GM18507 (cell line): ENCODE results near the gene TMEM212.

Experiments
- DNase-seq: peaks from one replicate; pipeline ENCODE4 v3.0.0; 2011; ENCODE audit warnings: low read depth; ENCODE audit not compliant: insufficient read length; ENCODE audit errors: extremely low spot score
- FAIRE-seq: peaks from 2 replicates; lab custom pipeline; 2011; peaks lifted over from hg19 to GRCh38; lab: Jason Lieb, UNC

Gene TMEM212

GRCh38 chr3:171831936-171832335, 11.2 kb upstream of the TMEM212 start:
- FAIRE-seq (no peak), DNase-seq (no peak)

GRCh38 chr3:171832989-171833388, 10.2 kb upstream of the TMEM212 start:
- no peak for FAIRE-seq
- no peak for DNase-seq

GRCh38 chr3:171833789-171834460, 9.2 kb upstream of the TMEM212 start:
- DNase-seq (no peak), FAIRE-seq (peak; percentile 76)

GRCh38 chr3:171834461-171834801, 8.7 kb upstream of the TMEM212 start:
- FAIRE-seq = no peak
- DNase-seq = no peak

- DNase-seq = no peak
- FAIRE-seq = no peak
These were observed 8.0 kb upstream of the TMEM212 start for GRCh38 chr3:171835116-171835515.

GRCh38 chr3:171835613-171836012, 7.5 kb upstream of the TMEM212 start:
- FAIRE-seq (no peak), DNase-seq (no peak)

- DNase-seq (no peak), FAIRE-seq (no peak)
These were observed 6.3 kb upstream of the TMEM212 start for GRCh38 chr3:171836855-171837254.

- DNase-seq (no peak), FAIRE-seq (no peak)
These were observed 5.5 kb upstream of the TMEM212 start for GRCh38 chr3:171837698-171838097.

- DNase-seq = no peak
- FAIRE-seq = peak; percentile 75
These were observed 4.9 kb upstream of the TMEM212 start for GRCh38 chr3:171838218-171838720.

GRCh38 chr3:171839270-171839669, 3.9 kb upstream of the TMEM212 start:
- DNase-seq (no peak), FAIRE-seq (no peak)

- FAIRE-seq (no peak), DNase-seq (no peak)
These were observed 2.7 kb upstream of the TMEM212 start for GRCh38 chr3:171840445-171840810.

- DNase-seq = no peak
- no peak for FAIRE-seq
These were observed 2.1 kb upstream of the TMEM212 start for GRCh38 chr3:171840811-171841619.

GRCh38 chr3:171841620-171842000, 1.5 kb upstream of the TMEM212 start:
- FAIRE-seq (no peak), DNase-seq (no peak)

- FAIRE-seq (no peak), DNase-seq (no peak)
These were observed 1.7 kb downstream of the TMEM212 start for GRCh38 chr3:171844873-171845272.

GRCh38 chr3:171845481-171846284, 2.5 kb downstream of the TMEM212 start:
- peak; percentile 36 for FAIRE-seq
- DNase-seq = no peak

GRCh38 chr3:171846597-171846996, 3.4 kb downstream of the TMEM212 start:
- DNase-seq (peak; percentile 54), FAIRE-seq (peak; percentile 90)

GRCh38 chr3:171847133-171847532, 4.0 kb downstream of the TMEM212 start:
- no peak for DNase-seq
- FAIRE-seq = no peak

GRCh38 chr3:171847595-171848259, 4.6 kb downstream of the TMEM212 start:
- no peak for FAIRE-seq
- DNase-seq = no peak

GRCh38 chr3:171849617-171850319, 6.6 kb downstream of the TMEM212 start:
- FAIRE-seq = no peak
- no peak for DNase-seq
